Endothelial cell of umbilical vein (primary cell): ENCODE results near the gene CCN6. TPM values are rescaled to one million over a fixed set of nuclear protein-coding genes. Genes with fewer than 3 reads are reported as not detected.

Source experiments
- BruUV-seq: library from RNA; stranded (reverse); fragments of 400-500 nt; replicated peaks from 2 replicates; lab custom pipeline; 2021; lab: Mats Ljungman, UMichigan
- CTCF ChIA-PET: fragments of 300-600, 350-600 bp; sonication (Branson Sonifier 250); formaldehyde crosslinking; loops from one replicate; lab custom pipeline; 2021; ENCODE audit warnings: antibody characterized with exemption, inconsistent platforms; lab: Charles Lee
- POLR2A ChIA-PET: fragments of 300-600, 350-600 bp; sonication (Branson Sonifier 250); formaldehyde crosslinking; loops from one replicate; lab custom pipeline; 2021; ENCODE audit warnings: antibody characterized with exemption, inconsistent platforms; lab: Charles Lee
- DNase-seq: peaks from one replicate; pipeline ENCODE4 v3.0.0-alpha.2; 2011; ENCODE audit warnings: low read depth, low spot score
- FAIRE-seq: peaks from 2 replicates; lab custom pipeline; 2011; peaks lifted over from hg19 to GRCh38; lab: Jason Lieb, UNC
- H2AFZ ChIP-seq: 2 replicates; pipeline ENCODE4 v1.6.0; 2012; ENCODE audit warnings: low read depth, low read length, control low read depth, inconsistent platforms
- H3K27ac ChIP-seq: 2 replicates; pipeline ENCODE4 v1.5.1; 2011; ENCODE audit warnings: low read depth, mild to moderate bottlenecking, control low read depth, low read length, moderate library complexity; ENCODE audit not compliant: insufficient read depth
- H3K27me3 ChIP-seq, 2 experiments: 2 replicates each; pipeline versions ENCODE4 v1.6.0 to v1.6.1; 2011; ENCODE audit warnings: low read length in 2 of 2, mixed read lengths in 1 of 2; ENCODE audit not compliant: control insufficient read depth in 2 of 2, insufficient read depth in 2 of 2
- H3K36me3 ChIP-seq, 2 experiments: 2 replicates in 1 of 2; 3 replicates in 1 of 2; pipeline ENCODE4 v1.5.1; 2011; ENCODE audit warnings: low read length in 2 of 2, mild to moderate bottlenecking in 1 of 2, moderate library complexity in 1 of 2; ENCODE audit not compliant: control insufficient read depth in 2 of 2, insufficient read depth in 2 of 2; ENCODE audit errors: extremely low read depth in 1 of 2
- H3K4me1 ChIP-seq: 3 replicates; pipeline ENCODE4 v1.5.1; 2011; ENCODE audit warnings: mild to moderate bottlenecking, low read length; ENCODE audit not compliant: control insufficient read depth, insufficient read depth; ENCODE audit errors: extremely low read depth
- H3K4me2 ChIP-seq: 2 replicates; pipeline ENCODE4 v1.6.1; 2011; ENCODE audit warnings: low read length, control low read depth, mixed read lengths; ENCODE audit not compliant: insufficient read depth
- H3K4me3 ChIP-seq, 3 experiments: fragments of 200-600 bp in 1 of 3; sonication (generic), shearing (Covaris generic) in 1 of 3; replicated peaks in 1 of 3; 2 replicates each; pipeline ENCODE4 v1.5.1; 2011 to 2016; ENCODE audit warnings: control low read depth in 3 of 3, low read length in 3 of 3, mild to moderate bottlenecking in 2 of 3, inconsistent platforms in 1 of 3, low read depth in 1 of 3, moderate library complexity in 1 of 3; ENCODE audit not compliant: insufficient read depth in 1 of 3
- H3K79me2 ChIP-seq: 2 replicates; pipeline ENCODE4 v1.6.0; 2012; ENCODE audit warnings: low read length, inconsistent platforms; ENCODE audit not compliant: control insufficient read depth, insufficient read depth
- H3K9ac ChIP-seq: replicated peaks from 2 replicates; pipeline ENCODE3; 2011; ENCODE audit warnings: low read length, control low read depth; ENCODE audit not compliant: insufficient read depth; ENCODE audit errors: extremely low read depth
- H3K9me1 ChIP-seq: replicated peaks from 3 replicates; pipeline ENCODE4 v1.6.0; 2011; ENCODE audit warnings: mild to moderate bottlenecking, low read length; ENCODE audit not compliant: control insufficient read depth, insufficient read depth; ENCODE audit errors: extremely low read depth
- H3K9me3 ChIP-seq: replicated peaks from 2 replicates; pipeline ENCODE4 v1.5.1; 2012; ENCODE audit warnings: low read length, inconsistent platforms; ENCODE audit not compliant: control insufficient read depth, insufficient read depth
- H4K20me1 ChIP-seq: replicated peaks from 2 replicates; pipeline ENCODE3; 2011; ENCODE audit warnings: mild to moderate bottlenecking, low read length; ENCODE audit not compliant: control insufficient read depth, insufficient read depth; ENCODE audit errors: extremely low read depth
- EZH2 ChIP-seq: IDR thresholded peaks from 2 replicates; pipeline ENCODE4 v1.6.1; 2012; ENCODE audit warnings: borderline replicate concordance, low read depth, mild to moderate bottlenecking, moderate library complexity, low read length, inconsistent platforms; ENCODE audit not compliant: severe bottlenecking
- FOS ChIP-seq: IDR thresholded peaks from 2 replicates; pipeline ENCODE4 v1.6.1; 2011; ENCODE audit warnings: mild to moderate bottlenecking, low read length, moderate library complexity, borderline replicate concordance; ENCODE audit not compliant: insufficient read depth
- GATA2 ChIP-seq: IDR thresholded peaks from 2 replicates; pipeline ENCODE4 v1.7.0; 2011; ENCODE audit warnings: low read depth, mild to moderate bottlenecking, moderate library complexity, mixed read lengths, low read length; ENCODE audit not compliant: insufficient read length, insufficient read depth
- JUN ChIP-seq: IDR thresholded peaks from 2 replicates; pipeline ENCODE4 v1.6.1; 2011; ENCODE audit warnings: borderline replicate concordance, low read depth; ENCODE audit not compliant: insufficient read length, insufficient read depth
- MAX ChIP-seq: IDR thresholded peaks from 2 replicates; pipeline ENCODE4 v1.6.1; 2011; ENCODE audit not compliant: insufficient read depth, insufficient read length
- MYC ChIP-seq: IDR thresholded peaks from one replicate; pipeline ENCODE4 v1.6.1; 2011; ENCODE audit warnings: mild to moderate bottlenecking, low read depth, low read length
- POLR2A ChIP-seq: IDR thresholded peaks from 2 replicates; pipeline ENCODE4 v1.6.1; 2012; ENCODE audit warnings: low read depth, mild to moderate bottlenecking, control low read depth, low read length
- POLR2AphosphoS5 ChIP-seq: IDR thresholded peaks from 2 replicates; pipeline ENCODE4 v1.6.1; 2012; ENCODE audit warnings: low read depth, mild to moderate bottlenecking, control low read depth, low read length, moderate library complexity; ENCODE audit not compliant: insufficient read depth
- dilution Hi-C: fragments of 300-500 bp; cut with MboI; formaldehyde crosslinking; loops from one replicate; pipeline ENCODE4 v1.15.0; 2019; ENCODE audit warnings: low sequenced_read_pairs; ENCODE audit not compliant: extremely low pct_ligation_motif_present
- intact Hi-C: fragments of 100-400 bp; cut with micrococcal nuclease; formaldehyde crosslinking; loops from one replicate; pipeline ENCODE4 v1.10.0; 2022
- polyA plus RNA-seq, 4 experiments: library from polyadenylated mRNA; depleted of rRNA in 3 of 4; stranded (reverse) in 3 of 4; unstranded in 1 of 4; fragments of >200 nt; gene quantifications; 2 replicates each; pipeline versions ENCODE4 v1.2.1 to v1.2.3, GENCODE V29; 2011 to 2012; ENCODE audit warnings: missing spikeins in 1 of 4
- total RNA-seq: library from RNA; stranded (reverse); gene quantifications from 2 replicates; pipeline ENCODE4 v1.2.3, GENCODE V29; 2021
- TF ChIP-seq, protein P1 (sequence below), 2 donors: IDR thresholded peaks; 1 replicate in 1 of 2; 2 replicates in 1 of 2; pipeline ENCODE4 v1.5.1; 2011; ENCODE audit warnings: low read length in 2 of 2, mild to moderate bottlenecking in 2 of 2, moderate library complexity in 2 of 2, control low read depth in 1 of 2, inconsistent platforms in 1 of 2, low read depth in 1 of 2; ENCODE audit not compliant: insufficient read depth in 1 of 2; ENCODE audit errors: extremely low read depth in 1 of 2

Gene CCN6
- total and polyA plus RNA-seq, 2 donors (not counting 3 experiments of a cell fraction or from before 2014, with no cell fraction given): not detected

DNA sequence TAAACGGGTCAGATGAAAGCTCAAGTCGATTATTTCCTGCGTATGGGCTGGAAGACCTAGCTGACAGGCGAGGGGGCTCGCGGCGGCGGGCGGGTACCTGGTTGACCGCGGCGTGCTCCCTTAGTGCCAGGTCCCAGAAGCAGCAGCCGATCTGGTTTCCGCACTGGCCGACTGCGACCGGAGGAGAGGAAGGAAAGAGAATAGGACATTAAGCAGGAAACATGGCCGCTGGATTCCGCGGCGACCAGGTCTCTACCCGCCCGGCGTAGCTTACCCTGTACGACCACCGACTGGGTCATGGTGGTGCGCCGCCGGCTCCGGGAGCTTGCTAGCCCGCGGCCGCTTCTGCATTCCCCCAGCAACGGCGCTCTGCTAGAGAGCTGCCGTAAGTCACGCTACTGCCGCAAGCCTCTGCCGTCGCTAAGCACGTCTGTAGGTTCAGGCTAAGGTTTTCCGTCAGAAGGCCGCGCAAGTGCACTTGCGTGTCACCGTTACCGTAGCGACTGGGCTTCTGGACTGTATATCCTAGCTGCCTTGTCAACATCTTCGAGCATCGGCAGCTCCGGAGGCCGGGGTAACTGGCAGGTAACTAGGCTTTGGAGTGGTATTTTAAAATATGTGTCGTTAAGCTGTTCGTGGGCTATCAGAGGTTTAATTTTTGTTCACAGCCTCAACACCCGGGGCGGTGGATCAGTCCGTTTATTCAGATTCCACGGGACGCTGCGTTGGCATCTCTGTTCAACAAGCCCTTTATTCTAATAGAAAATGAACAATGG is 33.4 kb downstream of the CCN6 start, which contains the start of the genes FAM229B and TUBE1:
FAM229B (plus strand) TSS at position 456 of the 776 bp plus-strand sequence. CDS start 11,693 bp downstream, outside the sequence.
TUBE1 (minus strand) TSS at position 347 of the 776 bp plus-strand sequence; CDS start at position 299, 48 bp downstream.
- BruUV-seq: no TSS peak
- dilution Hi-C loops (no loop called here), intact Hi-C loops (loop anchor here (1.0 to 5.0 kb wide), 2 partner anchors 243 to 285 kb away; no protein-coding TSS in a partner anchor)
- CTCF ChIA-PET: interaction anchor here (0.7 to 2.3 kb wide), 11 partner anchors 11 to 1849 kb away, joined by 3 to 12 read pairs (median 3); no protein-coding TSS in a partner anchor
- H3K36me3 ChIP-seq: no peaks in the 10 kb centered on the region
- no peaks in the 10 kb centered on the region for H3K9me3 ChIP-seq
- H3K4me3 ChIP-seq: peak within 1 kb of the TSS; percentile 78 to 97 (median 78)
- H4K20me1 ChIP-seq: no peaks in the 10 kb centered on the region
- H2AFZ ChIP-seq: peak within 1 kb of the TSS; percentile 94
- TF ChIP-seq POLR2AphosphoS5: peak; percentile 79
- peak; percentile 90 for TF ChIP-seq POLR2A
- TF ChIP-seq FOS: no peak
- TF ChIP-seq MYC: no peak
- TF ChIP-seq, protein P1, sequence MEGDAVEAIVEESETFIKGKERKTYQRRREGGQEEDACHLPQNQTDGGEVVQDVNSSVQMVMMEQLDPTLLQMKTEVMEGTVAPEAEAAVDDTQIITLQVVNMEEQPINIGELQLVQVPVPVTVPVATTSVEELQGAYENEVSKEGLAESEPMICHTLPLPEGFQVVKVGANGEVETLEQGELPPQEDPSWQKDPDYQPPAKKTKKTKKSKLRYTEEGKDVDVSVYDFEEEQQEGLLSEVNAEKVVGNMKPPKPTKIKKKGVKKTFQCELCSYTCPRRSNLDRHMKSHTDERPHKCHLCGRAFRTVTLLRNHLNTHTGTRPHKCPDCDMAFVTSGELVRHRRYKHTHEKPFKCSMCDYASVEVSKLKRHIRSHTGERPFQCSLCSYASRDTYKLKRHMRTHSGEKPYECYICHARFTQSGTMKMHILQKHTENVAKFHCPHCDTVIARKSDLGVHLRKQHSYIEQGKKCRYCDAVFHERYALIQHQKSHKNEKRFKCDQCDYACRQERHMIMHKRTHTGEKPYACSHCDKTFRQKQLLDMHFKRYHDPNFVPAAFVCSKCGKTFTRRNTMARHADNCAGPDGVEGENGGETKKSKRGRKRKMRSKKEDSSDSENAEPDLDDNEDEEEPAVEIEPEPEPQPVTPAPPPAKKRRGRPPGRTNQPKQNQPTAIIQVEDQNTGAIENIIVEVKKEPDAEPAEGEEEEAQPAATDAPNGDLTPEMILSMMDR (IDR thresholded peaks at IDR 0.05; ENCODE audit: extremely low read depth in 1 of 2, insufficient read depth in 1 of 2, low read depth in 1 of 2, low read length in 2 of 2): no peak
- TF ChIP-seq GATA2: no peak
- no peak for TF ChIP-seq JUN
- no peak for TF ChIP-seq EZH2
- TF ChIP-seq MAX: no peak
- H3K9ac ChIP-seq: peak within 1 kb of the TSS; percentile 79
- H3K4me1 ChIP-seq: peaks cover 8% of the 10 kb centered on the region
- POLR2A ChIA-PET: no interaction called here
- H3K4me2 ChIP-seq: peak within 1 kb of the TSS; percentile 96
- H3K9me1 ChIP-seq: no peaks in the 10 kb centered on the region
- H3K27ac ChIP-seq: peak within 1 kb of the TSS; percentile 49
- FAIRE-seq: peak; percentile 97
- peaks cover 1% of the 10 kb centered on the region for H3K79me2 ChIP-seq
- no peaks in the 10 kb centered on the region for H3K27me3 ChIP-seq
- peak; percentile 97 for DNase-seq
